Measurements from ENCODE around the gene TROAP.
"Not testable (repeated sequence)": the region's sequence is repeated elsewhere in the genome, so short reads cannot be mapped to it uniquely, and the experiment has no call there.

Gene TROAP

DNA sequence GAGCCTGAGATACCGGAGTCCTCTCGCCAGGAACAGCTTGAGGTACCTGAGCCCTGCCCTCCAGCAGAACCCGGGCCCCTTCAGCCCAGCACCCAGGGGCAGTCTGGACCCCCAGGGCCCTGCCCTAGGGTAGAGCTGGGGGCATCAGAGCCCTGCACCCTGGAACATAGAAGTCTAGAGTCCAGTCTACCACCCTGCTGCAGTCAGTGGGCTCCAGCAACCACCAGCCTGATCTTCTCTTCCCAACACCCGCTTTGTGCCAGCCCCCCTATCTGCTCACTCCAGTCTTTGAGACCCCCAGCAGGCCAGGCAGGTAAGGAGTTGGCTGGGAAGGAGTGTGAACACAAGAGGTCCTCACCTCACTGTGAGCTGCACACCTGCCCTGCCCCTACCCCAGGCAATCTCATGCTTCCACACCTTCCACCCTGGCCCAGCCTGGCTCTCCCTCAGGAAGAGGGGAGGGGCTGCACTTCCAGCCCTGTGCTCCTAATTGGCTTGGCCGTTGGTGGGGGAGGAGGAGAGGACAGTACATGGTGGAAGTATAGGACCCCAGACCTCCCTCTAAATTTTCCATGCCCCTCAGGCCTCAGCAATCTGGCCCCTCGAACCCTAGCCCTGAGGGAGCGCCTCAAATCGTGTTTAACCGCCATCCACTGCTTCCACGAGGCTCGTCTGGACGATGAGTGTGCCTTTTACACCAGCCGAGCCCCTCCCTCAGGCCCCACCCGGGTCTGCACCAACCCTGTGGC lies 7.8 kb downstream of the TROAP start:
- no peak for DNase-seq

DNA sequence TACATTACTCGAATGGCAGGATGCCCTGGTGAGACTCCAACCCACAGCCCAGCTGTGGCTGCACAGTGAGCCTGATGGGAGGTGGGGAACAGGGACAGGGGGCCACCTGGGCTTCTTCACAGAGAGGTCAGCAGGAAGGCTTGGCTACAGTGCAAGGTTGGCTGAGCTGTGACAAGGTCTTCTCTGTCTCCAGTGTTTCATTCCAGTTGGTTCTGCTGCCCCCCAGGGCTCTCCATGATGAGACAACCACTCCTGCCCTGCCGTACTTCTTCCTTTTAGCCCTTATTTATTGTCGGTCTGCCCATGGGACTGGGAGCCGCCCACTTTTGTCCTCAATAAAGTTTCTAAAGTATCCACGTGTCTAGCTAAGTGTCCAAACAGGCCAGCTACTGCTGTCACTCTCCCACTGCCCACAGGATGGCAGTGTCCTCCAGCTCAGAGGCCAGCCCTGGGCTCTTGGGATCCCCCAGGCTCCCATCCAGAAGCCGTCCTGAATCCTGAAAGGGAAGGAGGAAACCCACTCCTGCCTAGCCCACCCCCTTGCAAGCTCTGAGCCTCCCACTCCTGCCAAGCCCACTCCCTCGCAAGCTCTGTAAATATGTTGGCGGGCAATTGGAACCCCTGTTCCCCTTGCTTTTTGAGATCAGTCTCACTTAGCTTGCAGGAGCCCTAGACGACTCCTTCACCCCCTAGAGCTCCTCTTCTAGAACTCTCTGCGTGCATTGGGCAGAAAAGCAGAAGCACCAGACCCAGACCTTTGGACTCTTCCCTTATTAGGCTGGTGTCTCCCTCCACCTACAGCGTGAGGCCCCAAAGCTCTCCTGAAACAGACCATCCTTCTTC lies 8.5 kb downstream of the TROAP start:
- DNase-seq: no peak

DNA sequence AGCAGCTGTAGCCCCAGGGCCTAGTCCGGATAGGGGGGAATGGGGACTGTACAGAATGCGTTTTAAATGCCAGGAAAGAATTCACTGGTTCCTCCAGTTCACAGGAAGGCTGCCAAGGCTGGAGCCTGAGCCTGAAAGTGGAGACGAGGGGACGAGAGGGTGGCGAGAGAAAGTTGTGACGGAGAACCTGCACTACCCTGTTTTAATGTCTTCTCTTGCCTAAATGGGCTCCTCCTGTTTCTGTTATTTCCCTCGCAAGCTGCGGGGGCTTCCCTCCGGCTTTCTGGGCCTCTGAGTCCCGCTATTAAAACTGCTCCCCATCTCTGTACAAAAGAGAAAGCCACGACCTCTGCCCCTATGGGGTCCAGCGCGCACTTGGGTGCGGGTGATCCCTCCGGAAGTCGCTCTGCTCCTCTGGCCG lies 9.4 kb downstream of the TROAP start:
- DNase-seq: no peak

DNA sequence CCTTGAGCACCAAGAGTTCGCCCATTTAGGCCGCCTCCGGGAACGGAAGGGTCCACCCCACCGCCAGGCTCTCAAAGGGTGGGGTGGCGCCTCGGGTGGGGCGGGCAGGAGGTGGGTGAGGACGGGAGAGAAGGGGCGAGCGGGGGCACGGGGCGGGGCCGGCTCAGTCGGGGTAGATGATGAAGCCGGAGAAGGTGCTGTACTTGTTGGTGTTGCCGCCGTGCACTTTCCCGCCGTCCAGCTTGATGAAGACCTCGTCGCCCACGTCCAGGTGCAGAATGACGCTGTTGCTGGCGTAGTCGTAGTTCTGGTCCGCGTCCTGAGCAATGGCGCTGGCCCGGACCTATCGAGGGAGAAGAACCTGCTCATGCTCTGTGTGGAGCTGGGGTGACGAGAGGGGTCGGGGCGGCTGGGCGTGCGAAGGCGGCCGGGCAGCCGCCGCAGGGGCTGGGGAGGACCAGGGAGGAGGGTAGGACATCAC lies 9.9 kb downstream of the TROAP start:
- DNase-seq: no peak

DNA sequence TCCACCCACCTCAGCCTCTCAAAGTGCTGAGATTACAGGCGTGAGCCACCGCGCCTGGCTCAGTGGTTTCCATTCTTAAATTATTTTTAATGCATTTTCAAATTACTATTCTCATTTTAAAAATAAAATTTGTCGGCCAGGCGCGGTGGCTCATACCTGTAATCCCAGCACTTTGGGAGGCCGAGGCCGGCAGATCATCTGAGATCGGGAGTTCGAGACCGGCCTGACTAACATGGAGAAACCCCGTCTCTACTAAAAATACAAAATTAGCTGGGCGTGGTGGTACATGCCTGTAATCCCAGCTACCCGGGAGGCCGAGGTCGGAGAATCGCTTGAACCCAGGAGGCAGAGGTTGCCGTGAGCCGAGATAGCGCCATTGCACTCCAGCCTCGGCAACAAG lies 10.7 kb downstream of the TROAP start:
- DNase-seq: not testable (repeated sequence)

DNA sequence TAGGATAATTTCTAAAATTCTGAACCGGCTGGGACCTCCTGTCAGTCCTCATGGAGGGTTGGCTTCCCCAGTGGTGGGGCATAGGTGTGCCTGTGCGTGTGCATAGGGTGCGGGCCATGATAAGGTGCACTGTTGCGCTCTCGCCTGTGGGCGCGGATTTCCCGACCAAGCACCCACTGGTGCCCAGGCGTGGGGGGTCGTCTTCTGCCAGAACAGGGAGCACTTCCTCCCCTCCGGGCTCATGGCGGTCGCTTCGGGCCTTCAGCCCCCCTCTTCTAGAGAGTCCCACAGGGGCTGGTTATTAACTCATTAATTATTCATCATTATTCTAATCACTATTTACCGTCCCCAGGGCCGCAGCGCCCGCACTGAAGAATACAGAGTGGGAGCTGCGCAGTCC lies 11.2 kb downstream of the TROAP start:
- DNase-seq: no peak

DNA sequence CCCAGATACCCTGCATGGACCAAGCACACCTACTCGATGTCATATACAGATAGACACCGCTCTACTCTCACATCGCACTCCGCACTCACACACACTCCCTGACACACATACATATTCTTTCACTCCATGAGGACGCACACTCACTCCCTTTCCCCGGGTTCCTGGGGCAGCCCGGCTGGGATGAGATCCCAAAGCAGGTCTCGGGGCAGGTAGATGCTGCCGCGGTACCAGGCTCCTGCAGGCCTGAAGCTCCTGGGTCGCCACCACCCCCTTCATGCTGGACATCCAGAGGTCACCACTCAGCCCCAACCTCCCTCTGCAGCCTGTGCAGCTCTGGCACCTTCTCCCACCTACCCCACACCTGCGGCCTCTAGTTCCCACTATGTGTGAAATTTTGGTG lies 11.6 kb downstream of the TROAP start:
- DNase-seq: no peak

DNA sequence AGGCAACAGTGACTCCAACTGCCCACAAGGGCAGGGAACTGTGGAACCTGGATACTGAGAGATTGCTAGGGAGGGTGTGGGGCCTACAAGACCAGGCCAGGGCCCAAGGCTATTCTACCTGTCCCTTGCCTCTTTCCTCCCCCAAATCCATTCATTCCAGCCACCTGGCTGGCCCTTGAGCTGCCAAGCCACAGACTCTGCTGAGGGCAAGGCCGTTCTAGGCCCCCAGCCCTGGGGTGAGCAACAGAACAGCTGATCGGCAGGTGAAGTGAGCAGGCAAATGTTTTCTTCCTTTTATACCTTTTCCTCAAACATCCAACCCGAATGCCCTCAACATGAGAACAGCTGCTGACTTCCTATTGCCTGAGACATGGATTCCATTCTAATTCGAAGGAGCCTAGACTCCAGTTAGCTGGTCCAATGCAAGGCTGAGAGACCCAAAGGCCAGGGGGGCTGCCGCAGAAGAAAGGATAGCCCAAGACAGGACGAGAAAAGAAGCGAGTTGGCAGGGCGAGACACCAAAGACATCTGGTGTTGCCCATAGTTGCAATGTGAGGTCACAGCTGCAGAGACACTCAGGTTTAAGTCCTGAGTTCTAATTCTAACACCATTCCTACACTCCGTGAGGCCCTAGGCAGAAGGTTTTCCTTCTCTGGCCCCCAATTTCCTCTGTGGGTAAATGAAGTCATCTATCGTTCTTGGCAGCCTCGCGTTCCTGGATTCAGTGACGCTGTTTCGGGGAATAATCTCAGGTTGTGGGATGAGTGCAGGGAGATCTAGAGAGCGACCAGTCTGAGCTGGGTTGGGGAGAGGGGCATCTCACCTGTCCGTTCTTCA lies 12.3 kb downstream of the TROAP start:
- DNase-seq: no peak

DNA sequence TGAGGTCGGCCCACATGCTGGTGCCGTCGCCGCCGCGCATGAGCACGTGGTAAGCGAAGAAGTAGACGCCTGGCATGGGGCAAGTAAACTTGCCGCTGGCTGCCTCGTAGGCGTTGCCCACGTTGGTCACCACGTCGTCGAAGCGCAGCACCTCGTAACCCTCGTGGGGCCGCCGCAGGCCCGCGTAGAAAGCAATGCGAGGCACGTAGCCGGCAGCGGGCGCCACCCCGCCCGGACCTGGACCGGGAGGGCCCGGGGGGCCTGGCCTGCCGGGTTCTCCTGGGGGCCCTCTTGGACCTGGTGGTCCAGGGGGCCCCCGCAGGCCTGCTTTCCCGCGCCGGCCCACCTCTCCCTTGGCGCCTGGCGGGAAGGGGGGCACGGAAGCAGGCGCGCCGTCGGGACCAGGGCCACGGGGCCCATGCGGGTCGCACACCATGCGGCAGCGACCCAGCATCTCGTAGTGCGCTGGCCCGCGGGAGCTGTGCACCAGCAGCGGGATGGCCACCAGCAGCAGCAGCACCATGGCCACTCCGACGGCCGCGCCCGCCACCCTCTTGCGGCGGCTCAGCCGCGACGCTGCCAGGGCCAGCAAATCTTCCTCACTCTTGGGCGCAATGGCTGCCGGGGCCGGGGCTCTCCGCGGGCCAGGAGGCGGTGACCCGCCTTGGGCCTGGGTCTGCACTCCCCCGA lies 13.0 kb downstream of the TROAP start:
- DNase-seq: no peak

DNA sequence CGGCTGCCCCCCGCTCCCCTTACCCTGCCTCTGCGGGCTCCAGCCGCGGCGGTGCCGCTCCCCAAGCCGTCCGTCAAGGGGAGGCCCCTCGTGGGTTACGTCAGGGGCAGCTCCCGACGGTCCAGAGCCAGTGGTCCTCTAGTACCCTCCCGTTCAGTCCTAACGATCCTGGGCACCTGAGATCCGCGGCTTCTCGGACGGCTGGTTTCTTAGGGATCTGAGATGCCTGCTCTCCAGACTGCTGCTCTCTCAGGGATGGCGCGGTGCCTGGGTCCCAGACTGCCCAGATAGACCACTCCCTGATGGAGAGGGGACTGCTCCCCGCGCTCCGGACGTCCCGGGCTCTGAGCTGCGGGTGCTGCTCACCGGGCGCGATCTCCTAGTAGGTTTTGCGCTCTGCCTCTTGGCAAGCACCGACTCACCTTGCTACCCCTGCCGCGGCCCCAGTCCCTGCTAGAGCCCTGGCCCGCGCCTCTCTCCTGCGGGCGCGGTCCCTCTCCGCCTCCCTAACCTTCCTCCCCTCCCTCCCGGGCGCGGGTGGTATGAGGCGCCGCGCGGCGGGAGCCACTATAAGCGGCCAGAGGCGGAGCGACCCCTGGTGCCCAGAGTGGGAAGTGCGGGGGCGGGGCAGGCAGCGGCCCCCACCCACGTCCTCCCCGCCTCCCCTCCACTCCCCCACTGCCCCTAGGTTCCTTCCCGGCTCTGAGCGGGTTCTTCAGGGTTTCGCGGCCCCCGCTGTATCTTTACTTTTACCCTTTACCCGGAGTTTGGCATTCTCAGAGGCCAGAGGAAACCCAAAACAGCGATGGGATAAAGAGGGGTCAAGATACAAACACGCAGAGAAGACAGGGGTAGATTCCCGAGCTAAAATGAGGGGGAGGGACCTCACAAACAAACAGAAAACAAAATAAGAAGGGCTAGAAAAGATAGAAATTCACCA lies 13.9 kb downstream of the TROAP start, which contains the start of gene C1QL4:
Gene C1QL4 (minus strand): TSS at position 544 of the 940 bp plus-strand sequence. CDS start 711 bp downstream, outside the sequence.
- DNase-seq: peak; percentile 82

DNA sequence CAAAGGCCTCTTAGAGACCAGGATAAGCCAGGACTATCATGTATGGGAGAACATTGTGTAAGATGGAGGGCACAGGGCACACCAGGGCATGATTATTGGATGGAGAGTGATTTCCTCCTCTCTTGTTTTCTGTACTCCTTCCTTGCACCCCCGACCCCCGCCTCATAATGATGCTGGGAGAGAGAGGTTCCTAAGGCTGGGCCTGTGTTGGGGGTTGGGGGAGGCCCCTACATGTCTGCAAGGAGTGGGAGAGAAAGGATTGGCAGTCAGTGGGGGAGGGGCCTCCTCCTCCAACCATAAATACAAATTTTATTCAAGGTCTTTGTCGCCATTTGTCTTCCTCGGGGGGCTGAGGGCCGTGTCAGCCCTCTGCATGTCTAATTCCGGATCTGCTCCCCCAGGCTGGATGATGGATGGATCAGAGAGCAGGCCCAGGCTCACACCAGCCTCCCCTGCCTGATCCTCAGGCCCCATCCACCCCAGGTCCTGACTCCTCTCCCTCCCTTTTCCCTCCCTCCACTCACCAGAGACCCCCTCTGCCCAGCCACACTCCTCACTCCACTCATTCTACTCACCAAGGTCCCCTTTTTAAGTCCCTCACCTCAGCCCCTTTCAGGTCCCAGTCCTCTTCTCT lies 15.9 kb downstream of the TROAP start:
- no peak for DNase-seq

DNA sequence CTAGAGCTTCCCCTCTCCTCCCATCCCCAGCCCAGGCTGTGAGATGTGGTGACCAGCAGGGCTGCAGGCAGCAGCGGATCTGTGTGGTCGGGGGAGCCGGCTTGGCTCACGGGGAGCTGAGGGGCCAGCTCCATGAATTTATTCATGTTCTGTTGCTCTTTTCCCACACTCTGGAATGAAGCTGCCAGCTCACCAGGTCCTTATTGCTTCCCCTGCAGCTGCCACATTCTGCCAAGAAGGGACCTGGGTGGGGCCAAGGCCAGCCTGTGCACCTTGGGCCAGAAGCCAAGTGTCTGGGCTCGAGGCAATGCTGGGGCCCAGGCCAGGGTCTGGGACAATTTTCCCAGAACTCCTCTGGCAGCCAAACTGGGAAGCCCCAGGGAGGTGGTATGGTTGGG lies 16.4 kb downstream of the TROAP start:
- no peak for DNase-seq

DNA sequence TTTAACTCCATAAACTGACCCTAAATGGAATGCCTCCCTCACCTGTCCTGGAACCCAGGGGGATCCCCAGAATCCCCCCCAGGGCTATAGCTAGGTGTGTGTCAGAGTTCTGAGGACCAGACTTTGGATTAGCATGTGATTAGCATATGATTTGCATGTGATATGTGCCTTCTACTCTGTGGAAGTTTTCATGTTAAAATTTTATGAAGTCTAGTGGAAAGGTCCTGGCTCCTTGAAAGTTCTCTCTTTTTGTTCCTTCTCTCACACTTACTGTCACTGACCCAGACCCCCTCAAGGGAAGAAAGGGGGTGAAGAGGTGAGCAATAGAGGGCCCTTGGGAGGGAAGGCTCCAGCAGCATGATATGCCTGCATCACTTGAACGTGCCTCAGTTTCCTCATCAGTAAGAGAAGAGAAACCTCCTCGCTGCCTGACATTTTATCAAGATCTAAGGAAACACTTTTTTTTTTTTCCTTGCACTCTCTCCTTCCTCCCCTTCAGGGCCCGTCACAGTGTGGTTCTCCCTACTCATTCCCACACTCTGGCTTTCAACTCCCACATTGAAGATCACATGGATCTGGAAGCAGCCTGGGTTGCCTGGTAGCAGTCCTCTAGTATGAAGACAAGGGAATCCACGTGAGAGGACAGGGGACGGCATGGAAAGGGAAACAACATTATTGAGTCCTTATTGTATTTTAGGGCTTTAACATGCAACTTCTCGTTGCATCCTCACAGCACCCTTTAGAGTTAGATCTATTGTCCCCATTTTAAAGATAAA lies 17.2 kb downstream of the TROAP start:
- DNase-seq: no peak

DNA sequence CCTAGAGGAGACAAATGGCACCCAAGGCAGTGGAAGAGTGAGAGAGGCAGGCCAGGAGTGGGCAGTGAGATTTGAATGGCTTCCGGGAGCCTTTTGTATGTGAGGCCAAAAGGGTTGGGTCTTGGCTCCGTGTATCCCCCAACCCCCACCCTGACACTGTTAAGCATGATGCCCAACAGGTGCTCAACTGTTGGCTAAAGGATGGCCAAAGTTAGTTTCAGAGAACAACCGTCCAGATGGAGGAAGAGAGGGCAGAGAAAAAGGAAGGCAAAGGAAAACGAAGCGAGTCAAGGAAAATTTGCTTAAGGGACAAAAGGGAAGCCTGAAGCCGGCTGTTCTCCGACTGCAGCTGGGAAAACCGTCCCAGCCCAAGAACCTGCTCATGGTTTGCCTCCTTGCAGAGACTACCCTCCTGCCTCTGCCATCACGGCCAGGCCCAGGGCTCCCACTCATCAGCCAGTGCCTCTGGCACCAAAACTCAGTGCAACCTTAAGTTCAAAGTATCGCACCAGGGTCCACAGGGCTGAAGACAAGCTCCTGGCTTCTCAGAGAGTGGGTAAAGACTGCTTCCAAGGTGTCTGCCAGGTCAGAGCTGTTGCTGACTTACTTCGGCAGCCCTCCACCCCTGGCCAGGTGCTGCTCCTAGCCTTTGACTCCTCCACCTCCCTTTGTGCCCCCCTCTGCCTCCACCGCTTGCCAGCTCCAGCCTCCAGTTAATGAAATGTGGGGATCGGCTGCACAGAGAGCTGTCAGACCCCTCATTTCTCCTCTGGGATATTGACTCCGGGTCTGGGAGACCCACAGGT lies 18.1 kb downstream of the TROAP start:
- no peak for DNase-seq

DNA sequence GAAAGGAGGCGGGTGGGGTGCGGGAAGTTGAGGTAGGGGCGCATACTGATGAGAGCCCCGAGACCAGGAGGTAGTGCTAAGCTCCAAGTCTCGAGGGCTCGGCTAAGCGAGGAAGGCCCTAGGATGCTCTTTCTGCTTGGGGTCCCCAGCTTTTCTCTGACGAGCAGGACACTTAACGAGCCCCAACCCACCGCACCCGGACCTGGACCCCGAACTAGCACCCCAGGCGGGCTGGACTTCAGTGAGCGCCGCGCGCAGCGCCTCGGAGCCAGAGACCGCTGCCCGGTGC lies 18.7 kb downstream of the TROAP start:
- DNase-seq: no peak

DNA sequence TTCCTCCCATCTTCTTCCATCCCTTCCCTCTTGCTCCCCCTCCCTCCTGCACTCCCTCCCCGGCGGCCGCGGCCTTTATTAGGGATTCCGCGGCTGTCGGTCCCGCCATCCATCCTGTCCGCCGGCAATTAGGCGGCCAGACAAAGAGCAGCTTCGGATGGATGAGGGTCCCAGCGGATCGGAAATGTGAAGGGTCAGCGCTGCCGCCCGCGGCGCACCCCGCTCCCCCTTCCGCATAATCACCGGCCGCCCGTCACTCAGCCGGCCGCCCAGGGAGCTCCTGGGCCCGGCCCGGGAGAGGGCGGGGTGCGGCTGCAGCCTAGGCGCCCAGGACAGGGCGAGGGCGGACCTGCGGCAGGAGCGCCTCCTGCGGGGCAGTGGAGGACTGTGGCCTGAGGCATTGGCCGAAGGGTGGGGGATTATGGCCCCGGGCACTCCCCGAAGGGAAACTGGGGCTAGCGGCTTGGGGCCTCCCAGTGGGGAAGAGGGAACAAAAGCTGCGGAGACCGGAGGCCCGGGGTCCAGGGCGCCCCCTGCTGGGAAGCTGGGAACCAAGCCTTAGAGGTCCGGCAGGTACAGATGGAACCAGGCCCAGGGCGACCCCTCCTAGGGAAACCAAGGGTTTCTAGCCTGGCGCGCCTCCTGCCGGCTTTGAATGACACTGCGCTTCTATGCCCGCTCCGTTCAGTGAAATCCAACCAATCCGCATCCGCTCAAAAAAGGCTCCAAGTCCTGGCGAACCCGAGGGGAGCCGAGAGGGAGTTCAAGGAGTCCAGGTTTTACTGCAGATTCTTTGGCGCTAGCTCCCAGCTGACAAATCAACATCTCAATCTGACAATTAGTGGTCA lies 19.2 kb downstream of the TROAP start:
- peak; percentile 52 for DNase-seq

DNA sequence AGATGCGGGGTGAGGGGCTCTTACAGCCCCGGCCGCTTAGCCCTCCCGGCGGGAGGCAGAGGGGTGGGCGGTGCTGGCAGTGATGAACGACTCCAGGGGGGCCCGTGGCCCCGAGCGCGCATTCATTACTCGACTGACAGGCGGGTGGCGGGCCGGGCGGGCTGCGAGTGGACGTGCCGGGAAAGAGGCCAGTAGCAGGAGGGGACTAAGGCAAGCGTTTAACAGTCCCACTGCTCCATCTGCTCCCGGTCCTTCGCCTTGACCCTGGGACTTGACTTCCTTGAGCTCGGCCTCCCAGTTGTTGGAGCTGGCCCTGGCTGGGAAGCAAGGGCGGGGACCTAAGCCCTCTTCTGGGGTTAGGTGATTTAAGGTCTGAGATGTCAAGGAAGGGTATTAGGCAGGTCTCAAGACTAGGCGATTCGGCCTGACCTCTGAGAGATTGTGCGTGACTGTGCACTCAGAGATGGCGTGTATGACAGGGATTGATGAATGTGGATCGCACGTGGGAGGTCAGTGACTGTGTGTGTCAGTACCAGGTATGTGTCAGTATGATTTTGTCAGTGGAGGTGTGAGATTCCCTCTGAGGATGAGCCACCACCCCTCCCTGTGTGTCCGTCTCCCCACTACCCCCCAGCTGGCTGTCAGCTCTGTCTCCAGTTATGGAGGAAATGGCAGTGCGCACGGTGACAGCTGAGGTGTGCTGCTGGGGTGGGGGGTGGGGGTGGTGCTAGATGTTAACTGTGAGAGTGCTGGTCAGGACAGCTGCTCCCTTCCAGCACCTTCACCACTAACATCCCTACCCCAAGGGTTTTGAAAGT lies 20.1 kb downstream of the TROAP start:
- no peak for DNase-seq
